K562 (cell line): Measurements from ENCODE around the gene ZFP36. TPM values are rescaled to one million over a fixed set of nuclear protein-coding genes. Genes with fewer than 3 reads are reported as not detected.

ENCODE experiments used
- ARHGAP35 ChIP-seq: fragments of 450-650 bp; IDR thresholded peaks from 2 replicates; pipeline ENCODE4 v1.6.1; 2018; ENCODE audit not compliant: partially characterized antibody
- CBX1 ChIP-seq: sonication (generic); IDR thresholded peaks from 2 replicates; pipeline ENCODE4 v1.6.1; 2016; ENCODE audit warnings: antibody characterized with exemption, low read depth, mild to moderate bottlenecking
- CCAR2 ChIP-seq: fragments of 200-400 bp; formaldehyde crosslinking; IDR thresholded peaks from 2 replicates; pipeline ENCODE4 v1.6.1; 2017; ENCODE audit warnings: mild to moderate bottlenecking, low read depth, low read length
- HEY1 ChIP-seq: fragments of 250-450 bp; sonication (Bioruptor Pico); IDR thresholded peaks from 2 replicates; pipeline ENCODE4 v1.5.0; 2020; ENCODE audit warnings: mild to moderate bottlenecking, moderate library complexity, borderline replicate concordance
- IRF1 ChIP-seq: sonication (generic); formaldehyde crosslinking; IDR thresholded peaks from 2 replicates; pipeline ENCODE4 v1.8.0; 2022; ENCODE audit warnings: missing genetic modification reagents, mild to moderate bottlenecking, borderline replicate concordance
- KLF6 ChIP-seq: fragments of 250-450 bp; sonication (Bioruptor Pico); IDR thresholded peaks from 2 replicates; pipeline ENCODE4 v1.4.0; 2020; ENCODE audit warnings: mild to moderate bottlenecking, moderate library complexity, borderline replicate concordance
- MEIS2 ChIP-seq: fragments of 450-650 bp; IDR thresholded peaks from 2 replicates; pipeline ENCODE4 v1.6.1; 2014; ENCODE audit warnings: mild to moderate bottlenecking; ENCODE audit not compliant: partially characterized antibody
- MXI1 ChIP-seq: IDR thresholded peaks from 2 replicates; pipeline ENCODE4 v1.6.1; 2011; ENCODE audit warnings: low read depth, mild to moderate bottlenecking, improper control_type of control experiment, low read length
- NCOA4 ChIP-seq: fragments of 450-650 bp; IDR thresholded peaks from 2 replicates; pipeline ENCODE4 v1.6.1; 2018; ENCODE audit warnings: mild to moderate bottlenecking; ENCODE audit not compliant: partially characterized antibody
- TFAM ChIP-seq: fragments of 250-450 bp; sonication (Bioruptor Pico); conservative IDR thresholded peaks from 2 replicates; pipeline ENCODE4 v1.5.0; 2021; ENCODE audit warnings: mild to moderate bottlenecking, moderate library complexity
- VEZF1 ChIP-seq: fragments of 200-800 bp; sonication (Bioruptor generic); IDR thresholded peaks from 2 replicates; pipeline ENCODE4 v1.6.1; 2017; ENCODE audit warnings: missing genetic modification characterization, missing compliant biosample characterization
- ZEB2 ChIP-seq: fragments of 450-650 bp; IDR thresholded peaks from 2 replicates; pipeline ENCODE4 v1.6.1; 2016
- ZNF224 ChIP-seq: sonication (generic); formaldehyde crosslinking; IDR thresholded peaks from 2 replicates; pipeline ENCODE4 v1.8.0; 2022; ENCODE audit warnings: mild to moderate bottlenecking, missing genetic modification reagents
- ZNF740 ChIP-seq, 3 experiments: fragments of 200-800 bp in 1 of 3; sonication (Bioruptor generic) in 1 of 3; sonication (generic) in 1 of 3; formaldehyde crosslinking in 1 of 3; IDR thresholded peaks; 2 replicates each; pipeline versions ENCODE4 v1.6.1 to v1.8.0; 2016 to 2022; ENCODE audit warnings: mild to moderate bottlenecking in 2 of 3, missing compliant biosample characterization in 2 of 3, missing genetic modification characterization in 2 of 3, missing genetic modification reagents in 1 of 3
- polyA plus RNA-seq, 8 experiments: library from polyadenylated mRNA; depleted of rRNA in 4 of 8; stranded (reverse) in 5 of 8; unstranded in 3 of 8; fragments of >200 nt; fragmentation: Nextera tagmentation in 2 of 8; fragmentation: Illumina TruSeq in 1 of 8; extraction: Ambion mirVana in 2 of 8; extraction: Trizol in 1 of 8; gene quantifications; 2 replicates each; pipeline versions ENCODE4 v1.2.1 to v1.2.3, GENCODE V29; 2011 to 2014; ENCODE audit warnings: inconsistent platforms in 1 of 8, missing spikeins in 1 of 8
- total RNA-seq, 7 experiments: library from RNA; depleted of rRNA in 6 of 7; stranded (reverse); fragments of >200 nt in 6 of 7; fragmentation: Illumina TruSeq in 2 of 7; extraction: Trizol in 2 of 7; gene quantifications; 2 replicates each; pipeline versions ENCODE4 v1.2.1 to v1.2.3, GENCODE V29; 2011 to 2021; ENCODE audit warnings: low replicate concordance in 1 of 7
- TF ChIP-seq, protein P1 (sequence below): fragments of 250-450 bp; sonication (Bioruptor Pico); IDR thresholded peaks from 2 replicates; pipeline ENCODE4 v1.8.0; 2021; ENCODE audit warnings: mild to moderate bottlenecking, moderate library complexity
- TF ChIP-seq, protein P2 (sequence below): fragments of 450-650 bp; formaldehyde crosslinking; IDR thresholded peaks from 2 replicates; pipeline ENCODE4 v1.4.0; 2022; ENCODE audit warnings: mild to moderate bottlenecking, moderate library complexity
- TF ChIP-seq, protein P3 (sequence below): conservative IDR thresholded peaks from 2 replicates; pipeline ENCODE4 v1.6.1; 2011; ENCODE audit warnings: low read depth, mild to moderate bottlenecking, low read length; ENCODE audit not compliant: control insufficient read depth

ZFP36 gene
- total and polyA plus RNA-seq, 9 of the 15 experiments (the other 6 are each of a cell fraction or from before 2014, with no cell fraction given), result 1.0 to 20.1 (median 3.5) TPM

DNA sequence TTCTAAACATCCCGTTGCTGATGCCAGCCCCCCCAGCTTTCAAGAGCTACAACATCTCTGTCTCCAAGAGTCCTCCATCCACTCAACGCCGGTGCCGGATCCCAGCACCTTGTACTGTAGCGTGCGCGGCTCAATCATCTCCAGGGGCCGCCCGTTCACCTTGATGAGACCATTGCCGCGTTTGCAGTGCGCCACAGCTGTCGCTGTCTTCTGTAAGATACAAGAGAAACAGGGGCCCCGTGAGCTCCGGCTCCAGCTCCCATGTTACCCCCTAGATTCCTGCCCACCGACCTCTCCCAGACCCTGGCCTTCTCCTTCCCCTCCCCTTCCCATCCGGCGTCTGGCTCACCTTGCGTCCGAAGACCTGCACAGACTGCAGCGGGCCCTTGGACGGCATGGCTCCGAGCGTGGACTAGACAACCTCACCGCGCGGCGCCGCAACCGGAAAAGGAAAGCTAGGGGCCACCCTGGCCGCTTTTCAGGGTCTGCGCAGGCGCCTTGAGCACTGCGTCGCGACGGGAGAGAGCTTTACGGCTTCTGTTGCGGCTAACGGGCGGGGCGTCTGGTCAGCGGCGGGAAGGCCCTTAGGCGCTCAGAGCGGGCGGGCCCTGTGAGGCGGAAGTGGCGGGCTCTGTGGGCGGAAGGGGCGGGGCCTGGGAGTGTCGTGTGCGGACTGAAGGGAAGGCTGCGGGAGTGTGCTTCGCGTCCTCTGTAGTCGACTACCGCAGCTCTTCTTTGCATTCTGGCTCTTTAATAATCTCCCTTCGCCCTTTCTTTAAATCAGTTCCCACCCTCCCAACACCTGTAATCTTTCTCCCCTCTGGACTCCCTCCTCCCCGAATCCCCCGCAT is 29.1 kb downstream of the ZFP36 start, which contains the start of gene RPS16 (continued):
- TF ChIP-seq IRF1 (no peak), ZEB2 (no peak), MEIS2 (peak; percentile 65), ZNF224 (no peak), CCAR2 (no peak), TFAM (CRISPR knock-in tag) (no peak), KLF6 (CRISPR knock-in tag) (no peak), ARHGAP35 (no peak), ZNF740 (CRISPR knock-in tag; IDR thresholded peaks at IDR 0.05) (no peak), ZNF740 (tag; IDR thresholded peaks at IDR 0.05) (no peak), VEZF1 (CRISPR knock-in tag) (peak; percentile 78), MXI1 (peak; percentile 80; the same call in 1 of the 2 replicates), CBX1 (peak; percentile 93), HEY1 (CRISPR knock-in tag) (no peak), NCOA4 (no peak)
- TF ChIP-seq, protein P1, sequence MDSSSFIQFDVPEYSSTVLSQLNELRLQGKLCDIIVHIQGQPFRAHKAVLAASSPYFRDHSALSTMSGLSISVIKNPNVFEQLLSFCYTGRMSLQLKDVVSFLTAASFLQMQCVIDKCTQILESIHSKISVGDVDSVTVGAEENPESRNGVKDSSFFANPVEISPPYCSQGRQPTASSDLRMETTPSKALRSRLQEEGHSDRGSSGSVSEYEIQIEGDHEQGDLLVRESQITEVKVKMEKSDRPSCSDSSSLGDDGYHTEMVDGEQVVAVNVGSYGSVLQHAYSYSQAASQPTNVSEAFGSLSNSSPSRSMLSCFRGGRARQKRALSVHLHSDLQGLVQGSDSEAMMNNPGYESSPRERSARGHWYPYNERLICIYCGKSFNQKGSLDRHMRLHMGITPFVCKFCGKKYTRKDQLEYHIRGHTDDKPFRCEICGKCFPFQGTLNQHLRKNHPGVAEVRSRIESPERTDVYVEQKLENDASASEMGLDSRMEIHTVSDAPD (CRISPR knock-in tag), result no peak
- TF ChIP-seq, protein P2, sequence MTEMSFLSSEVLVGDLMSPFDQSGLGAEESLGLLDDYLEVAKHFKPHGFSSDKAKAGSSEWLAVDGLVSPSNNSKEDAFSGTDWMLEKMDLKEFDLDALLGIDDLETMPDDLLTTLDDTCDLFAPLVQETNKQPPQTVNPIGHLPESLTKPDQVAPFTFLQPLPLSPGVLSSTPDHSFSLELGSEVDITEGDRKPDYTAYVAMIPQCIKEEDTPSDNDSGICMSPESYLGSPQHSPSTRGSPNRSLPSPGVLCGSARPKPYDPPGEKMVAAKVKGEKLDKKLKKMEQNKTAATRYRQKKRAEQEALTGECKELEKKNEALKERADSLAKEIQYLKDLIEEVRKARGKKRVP (CRISPR knock-in tag), result no peak
- TF ChIP-seq, protein P3, sequence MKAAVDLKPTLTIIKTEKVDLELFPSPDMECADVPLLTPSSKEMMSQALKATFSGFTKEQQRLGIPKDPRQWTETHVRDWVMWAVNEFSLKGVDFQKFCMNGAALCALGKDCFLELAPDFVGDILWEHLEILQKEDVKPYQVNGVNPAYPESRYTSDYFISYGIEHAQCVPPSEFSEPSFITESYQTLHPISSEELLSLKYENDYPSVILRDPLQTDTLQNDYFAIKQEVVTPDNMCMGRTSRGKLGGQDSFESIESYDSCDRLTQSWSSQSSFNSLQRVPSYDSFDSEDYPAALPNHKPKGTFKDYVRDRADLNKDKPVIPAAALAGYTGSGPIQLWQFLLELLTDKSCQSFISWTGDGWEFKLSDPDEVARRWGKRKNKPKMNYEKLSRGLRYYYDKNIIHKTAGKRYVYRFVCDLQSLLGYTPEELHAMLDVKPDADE, result peak; percentile 73; the same call in 1 of the 2 replicates
